K562 (cell line): ENCODE data around the gene ADAR. TPM values are rescaled to one million over a fixed set of nuclear protein-coding genes. Genes with fewer than 3 reads are reported as not detected.
A peak's percentile ranks its signal among the peaks of the same experiment; 100 is the strongest.

Source experiments
- CBFA2T3 ChIP-seq: fragments of 450-650 bp; IDR thresholded peaks from 2 replicates; pipeline ENCODE4 v1.6.1; 2017
- EP400 ChIP-seq: fragments of 450-650 bp; IDR thresholded peaks from 2 replicates; pipeline ENCODE4 v1.6.1; 2017; ENCODE audit warnings: antibody characterized with exemption, mild to moderate bottlenecking, moderate library complexity
- FOXM1 ChIP-seq, 2 experiments: fragments of 450-650 bp in 1 of 2; sonication (generic) in 1 of 2; formaldehyde crosslinking in 1 of 2; IDR thresholded peaks; 2 replicates each; pipeline versions ENCODE4 v1.6.1 to v1.9.0; 2017 to 2022; ENCODE audit warnings: low read depth in 2 of 2, mild to moderate bottlenecking in 2 of 2, missing genetic modification reagents in 1 of 2, moderate library complexity in 1 of 2
- GABPA ChIP-seq: fragments of 200-800 bp; sonication (Bioruptor generic); conservative IDR thresholded peaks from 2 replicates; pipeline ENCODE4 v1.6.1; 2016; ENCODE audit warnings: low read depth, missing genetic modification characterization, missing compliant biosample characterization
- KDM2B ChIP-seq: fragments of 250-450 bp; sonication (Bioruptor Pico); IDR thresholded peaks from 2 replicates; pipeline ENCODE4 v1.8.0; 2021; ENCODE audit warnings: mild to moderate bottlenecking, moderate library complexity
- KDM4B ChIP-seq, 2 experiments: fragments of 450-650 bp in 1 of 2; sonication (generic) in 1 of 2; IDR thresholded peaks; 2 replicates each; pipeline ENCODE4 v1.6.1; 2016 to 2017; ENCODE audit warnings: borderline replicate concordance in 2 of 2, antibody characterized with exemption in 1 of 2, low read depth in 1 of 2, mild to moderate bottlenecking in 1 of 2
- KLF1 ChIP-seq: fragments of 450-650 bp; IDR thresholded peaks from 2 replicates; pipeline ENCODE4 v1.6.1; 2016; ENCODE audit warnings: missing genetic modification characterization, missing compliant biosample characterization
- MEF2D ChIP-seq: conservative IDR thresholded peaks from 2 replicates; pipeline ENCODE4 v1.6.1; 2016; ENCODE audit warnings: low read depth, missing genetic modification characterization, missing compliant biosample characterization
- PML ChIP-seq: IDR thresholded peaks from 2 replicates; pipeline ENCODE4 v1.6.1; 2012; ENCODE audit warnings: low read length, inconsistent platforms
- POLR2G ChIP-seq: fragments of 200-400 bp; formaldehyde crosslinking; IDR thresholded peaks from 2 replicates; pipeline ENCODE4 v1.6.1; 2017; ENCODE audit warnings: low read depth, mild to moderate bottlenecking, antibody characterized with exemption, low read length, moderate library complexity
- PTRF ChIP-seq: fragments of 450-650 bp; IDR thresholded peaks from 2 replicates; pipeline ENCODE4 v1.6.1; 2016; ENCODE audit warnings: mild to moderate bottlenecking, missing genetic modification characterization, missing compliant biosample characterization
- RAD51 ChIP-seq: fragments of 450-650 bp; IDR thresholded peaks from 2 replicates; pipeline ENCODE4 v1.7.1; 2016; ENCODE audit warnings: low read depth, mild to moderate bottlenecking, borderline replicate concordance
- SAP30 ChIP-seq: fragments of 200-600 bp; sonication (generic); IDR thresholded peaks from 2 replicates; pipeline ENCODE4 v1.6.1; 2012; ENCODE audit warnings: borderline replicate concordance, low read depth, mild to moderate bottlenecking, moderate library complexity, low read length, control low read depth, inconsistent platforms; ENCODE audit not compliant: insufficient read depth, poor library complexity, severe bottlenecking
- SREBF1 ChIP-seq: fragments of 150-350 bp; IDR thresholded peaks from 2 replicates; pipeline ENCODE4 v1.6.1; 2014; ENCODE audit warnings: antibody characterized with exemption, low read depth, low read length, borderline replicate concordance
- TRIM24 ChIP-seq, 2 experiments: fragments of 450-650 bp; IDR thresholded peaks; 2 replicates each; pipeline ENCODE4 v1.6.1; 2016
- ZNF175 ChIP-seq: fragments of 200-800 bp; sonication (Bioruptor generic); IDR thresholded peaks from 2 replicates; pipeline ENCODE4 v1.6.1; 2016; ENCODE audit warnings: low read depth, mild to moderate bottlenecking, missing genetic modification characterization, missing compliant biosample characterization
- ZNF695 ChIP-seq: fragments of 450-650 bp; formaldehyde crosslinking; IDR thresholded peaks from 2 replicates; pipeline ENCODE4 v1.4.0; 2020; ENCODE audit warnings: mild to moderate bottlenecking, moderate library complexity
- polyA plus RNA-seq, 8 experiments: library from polyadenylated mRNA; depleted of rRNA in 4 of 8; stranded (reverse) in 5 of 8; unstranded in 3 of 8; fragments of >200 nt; fragmentation: Nextera tagmentation in 2 of 8; fragmentation: Illumina TruSeq in 1 of 8; extraction: Ambion mirVana in 2 of 8; extraction: Trizol in 1 of 8; gene quantifications; 2 replicates each; pipeline versions ENCODE4 v1.2.1 to v1.2.3, GENCODE V29; 2011 to 2014; ENCODE audit warnings: inconsistent platforms in 1 of 8, missing spikeins in 1 of 8
- total RNA-seq, 7 experiments: library from RNA; depleted of rRNA in 6 of 7; stranded (reverse); fragments of >200 nt in 6 of 7; fragmentation: Illumina TruSeq in 2 of 7; extraction: Trizol in 2 of 7; gene quantifications; 2 replicates each; pipeline versions ENCODE4 v1.2.1 to v1.2.3, GENCODE V29; 2011 to 2021; ENCODE audit warnings: low replicate concordance in 1 of 7
- TF ChIP-seq, protein P1 (sequence below): sonication (generic); formaldehyde crosslinking; IDR thresholded peaks from 2 replicates; pipeline ENCODE4 v1.8.0; 2022; ENCODE audit warnings: mild to moderate bottlenecking, missing genetic modification reagents
- TF ChIP-seq, protein P2 (sequence below): sonication (generic); formaldehyde crosslinking; IDR thresholded peaks from 2 replicates; pipeline ENCODE4 v1.8.0; 2023; ENCODE audit warnings: mild to moderate bottlenecking, missing genetic modification reagents
- TF ChIP-seq, protein P3 (sequence below), 3 experiments: IDR thresholded peaks in 2 of 3; conservative IDR thresholded peaks in 1 of 3; 2 replicates each; pipeline ENCODE4 v1.5.1; 2011 to 2012; ENCODE audit warnings: low read length in 3 of 3, mild to moderate bottlenecking in 3 of 3, control low read depth in 2 of 3, improper control_type of control experiment in 1 of 3, inconsistent platforms in 1 of 3, low read depth in 1 of 3, mixed read lengths in 1 of 3, moderate library complexity in 1 of 3; ENCODE audit not compliant: insufficient read depth in 2 of 3

Gene ADAR
- total and polyA plus RNA-seq, 9 of the 15 experiments (the other 6 are each of a cell fraction or from before 2014, with no cell fraction given): 30.1 to 123 (median 60.2) TPM

DNA sequence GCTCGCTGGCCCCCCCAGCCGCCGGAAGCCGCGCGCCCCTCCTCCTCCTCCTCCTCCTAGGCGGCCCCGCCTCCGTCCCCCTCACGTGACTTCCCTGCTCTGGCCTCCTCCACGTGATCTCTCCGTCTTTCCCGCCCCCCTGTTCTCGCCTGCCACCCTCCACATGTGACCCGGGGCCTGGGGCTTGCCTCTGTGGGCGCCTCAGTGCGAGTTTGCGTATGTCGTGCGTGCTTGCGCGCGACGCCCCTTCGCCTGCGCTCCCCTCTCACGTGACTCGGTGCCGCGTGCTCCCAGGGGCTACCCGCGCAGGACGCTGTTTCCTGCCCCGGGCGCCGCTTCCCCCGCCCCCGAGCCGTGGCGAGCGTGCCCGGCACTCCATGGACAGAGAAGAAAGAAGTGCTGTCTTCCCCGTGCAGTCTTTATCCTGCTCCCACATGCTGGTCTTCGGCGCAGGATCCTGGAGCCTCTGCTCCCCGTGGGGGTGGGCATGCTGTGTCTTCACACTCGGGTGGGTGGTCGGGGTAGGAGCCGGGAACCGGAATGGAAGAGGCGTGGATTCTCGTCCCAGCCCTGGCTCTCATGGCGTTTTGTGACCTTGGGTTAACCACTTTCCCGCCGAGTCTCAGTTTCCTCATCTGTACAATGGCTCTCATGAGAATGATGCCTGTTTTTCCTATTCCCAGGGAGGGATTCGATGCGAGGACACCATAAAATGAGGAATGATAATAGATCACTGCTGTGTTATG lies 49.1 kb downstream of the ADAR start (continued):
- TF ChIP-seq, protein P1, sequence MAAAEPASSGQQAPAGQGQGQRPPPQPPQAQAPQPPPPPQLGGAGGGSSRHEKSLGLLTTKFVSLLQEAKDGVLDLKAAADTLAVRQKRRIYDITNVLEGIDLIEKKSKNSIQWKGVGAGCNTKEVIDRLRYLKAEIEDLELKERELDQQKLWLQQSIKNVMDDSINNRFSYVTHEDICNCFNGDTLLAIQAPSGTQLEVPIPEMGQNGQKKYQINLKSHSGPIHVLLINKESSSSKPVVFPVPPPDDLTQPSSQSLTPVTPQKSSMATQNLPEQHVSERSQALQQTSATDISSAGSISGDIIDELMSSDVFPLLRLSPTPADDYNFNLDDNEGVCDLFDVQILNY (CRISPR knock-in tag): peak; percentile 96
- TF ChIP-seq GABPA: peak; percentile 94
- TF ChIP-seq KDM2B: peak; percentile 47; the same call in 1 of the 2 replicates
- TF ChIP-seq, protein P2, sequence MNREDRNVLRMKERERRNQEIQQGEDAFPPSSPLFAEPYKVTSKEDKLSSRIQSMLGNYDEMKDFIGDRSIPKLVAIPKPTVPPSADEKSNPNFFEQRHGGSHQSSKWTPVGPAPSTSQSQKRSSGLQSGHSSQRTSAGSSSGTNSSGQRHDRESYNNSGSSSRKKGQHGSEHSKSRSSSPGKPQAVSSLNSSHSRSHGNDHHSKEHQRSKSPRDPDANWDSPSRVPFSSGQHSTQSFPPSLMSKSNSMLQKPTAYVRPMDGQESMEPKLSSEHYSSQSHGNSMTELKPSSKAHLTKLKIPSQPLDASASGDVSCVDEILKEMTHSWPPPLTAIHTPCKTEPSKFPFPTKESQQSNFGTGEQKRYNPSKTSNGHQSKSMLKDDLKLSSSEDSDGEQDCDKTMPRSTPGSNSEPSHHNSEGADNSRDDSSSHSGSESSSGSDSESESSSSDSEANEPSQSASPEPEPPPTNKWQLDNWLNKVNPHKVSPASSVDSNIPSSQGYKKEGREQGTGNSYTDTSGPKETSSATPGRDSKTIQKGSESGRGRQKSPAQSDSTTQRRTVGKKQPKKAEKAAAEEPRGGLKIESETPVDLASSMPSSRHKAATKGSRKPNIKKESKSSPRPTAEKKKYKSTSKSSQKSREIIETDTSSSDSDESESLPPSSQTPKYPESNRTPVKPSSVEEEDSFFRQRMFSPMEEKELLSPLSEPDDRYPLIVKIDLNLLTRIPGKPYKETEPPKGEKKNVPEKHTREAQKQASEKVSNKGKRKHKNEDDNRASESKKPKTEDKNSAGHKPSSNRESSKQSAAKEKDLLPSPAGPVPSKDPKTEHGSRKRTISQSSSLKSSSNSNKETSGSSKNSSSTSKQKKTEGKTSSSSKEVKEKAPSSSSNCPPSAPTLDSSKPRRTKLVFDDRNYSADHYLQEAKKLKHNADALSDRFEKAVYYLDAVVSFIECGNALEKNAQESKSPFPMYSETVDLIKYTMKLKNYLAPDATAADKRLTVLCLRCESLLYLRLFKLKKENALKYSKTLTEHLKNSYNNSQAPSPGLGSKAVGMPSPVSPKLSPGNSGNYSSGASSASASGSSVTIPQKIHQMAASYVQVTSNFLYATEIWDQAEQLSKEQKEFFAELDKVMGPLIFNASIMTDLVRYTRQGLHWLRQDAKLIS (CRISPR knock-in tag): peak; percentile 73; the same call in 1 of the 2 replicates
- TF ChIP-seq PML: 0 out of 2 replicates have a peak, but pooled peaks have one; percentile 22
- peak; percentile 94 for TF ChIP-seq EP400
- peak; percentile 35 for TF ChIP-seq SAP30
- TF ChIP-seq KLF1 (tag): peak; percentile 73; the same call in 1 of the 2 replicates
- TF ChIP-seq ZNF175 (CRISPR knock-in tag): peak; percentile 61; the same call in 1 of the 2 replicates
- TF ChIP-seq POLR2G: peak; percentile 82
- peak; percentile 27; the same call in 1 of the 2 replicates for TF ChIP-seq FOXM1 (IDR thresholded peaks at IDR 0.05; ENCODE audit: low read depth)
- TF ChIP-seq FOXM1 (CRISPR knock-in tag; IDR thresholded peaks at IDR 0.05; ENCODE audit: low read depth): peak; percentile 90
- TF ChIP-seq PTRF (tag): no peak
- peak in 1 of 2 experiments; percentile 99; a peak in 2 of 4 replicates for TF ChIP-seq KDM4B (IDR thresholded peaks at IDR 0.05; ENCODE audit: borderline replicate concordance in 2 of 2, low read depth in 1 of 2)
- peak; percentile 32; the same call in 1 of the 2 replicates for TF ChIP-seq MEF2D
- peak; percentile 100 for TF ChIP-seq RAD51
- peak; percentile 88; the same call in 1 of the 2 replicates for TF ChIP-seq SREBF1
- TF ChIP-seq, protein P3, sequence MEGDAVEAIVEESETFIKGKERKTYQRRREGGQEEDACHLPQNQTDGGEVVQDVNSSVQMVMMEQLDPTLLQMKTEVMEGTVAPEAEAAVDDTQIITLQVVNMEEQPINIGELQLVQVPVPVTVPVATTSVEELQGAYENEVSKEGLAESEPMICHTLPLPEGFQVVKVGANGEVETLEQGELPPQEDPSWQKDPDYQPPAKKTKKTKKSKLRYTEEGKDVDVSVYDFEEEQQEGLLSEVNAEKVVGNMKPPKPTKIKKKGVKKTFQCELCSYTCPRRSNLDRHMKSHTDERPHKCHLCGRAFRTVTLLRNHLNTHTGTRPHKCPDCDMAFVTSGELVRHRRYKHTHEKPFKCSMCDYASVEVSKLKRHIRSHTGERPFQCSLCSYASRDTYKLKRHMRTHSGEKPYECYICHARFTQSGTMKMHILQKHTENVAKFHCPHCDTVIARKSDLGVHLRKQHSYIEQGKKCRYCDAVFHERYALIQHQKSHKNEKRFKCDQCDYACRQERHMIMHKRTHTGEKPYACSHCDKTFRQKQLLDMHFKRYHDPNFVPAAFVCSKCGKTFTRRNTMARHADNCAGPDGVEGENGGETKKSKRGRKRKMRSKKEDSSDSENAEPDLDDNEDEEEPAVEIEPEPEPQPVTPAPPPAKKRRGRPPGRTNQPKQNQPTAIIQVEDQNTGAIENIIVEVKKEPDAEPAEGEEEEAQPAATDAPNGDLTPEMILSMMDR (IDR thresholded peaks at IDR 0.05 in 2 of 3, conservative IDR thresholded peaks at IDR 0.05 in 1 of 3; ENCODE audit: insufficient read depth in 2 of 3, low read depth in 1 of 3, low read length in 3 of 3): 0 out of 6 replicates have a peak, but pooled peaks of 1 of the 3 experiments have one; percentile 6
- no peak for TF ChIP-seq ZNF695 (CRISPR knock-in tag)
- TF ChIP-seq CBFA2T3: peak; percentile 33; the same call in 1 of the 2 replicates
- peak in 1 of 2 experiments; percentile 66; a peak in 1 of 4 replicates for TF ChIP-seq TRIM24 (IDR thresholded peaks at IDR 0.05)
